Activated naive CD4-positive, alpha-beta T cell treated with anti-CD3 and anti-CD28 coated beads, Interleukin-2, amount 50 U/mL, for 24 hours (primary cell): ENCODE results near the gene UBN1.
"Not testable (repeated sequence)": the region's sequence is repeated elsewhere in the genome, so short reads cannot be mapped to it uniquely, and the experiment has no call there.

Experiments used
- H3K27ac Mint-ChIP-seq: one replicate; pipeline ENCODE4 v1.8.0; 2021; ENCODE audit warnings: mild to moderate bottlenecking, mixed read lengths
- H3K27me3 Mint-ChIP-seq: one replicate; pipeline ENCODE4 v1.8.0; 2021; ENCODE audit warnings: mixed read lengths
- H3K36me3 Mint-ChIP-seq: one replicate; pipeline ENCODE4 v1.8.0; 2021; ENCODE audit warnings: mixed read lengths
- H3K4me1 Mint-ChIP-seq: one replicate; pipeline ENCODE4 v1.8.0; 2021; ENCODE audit warnings: mixed read lengths
- H3K4me3 Mint-ChIP-seq: one replicate; pipeline ENCODE4 v1.8.0; 2021; ENCODE audit warnings: mild to moderate bottlenecking, mixed read lengths
- H3K9me3 Mint-ChIP-seq: one replicate; pipeline ENCODE4 v1.8.0; 2021; ENCODE audit warnings: mixed read lengths

The UBN1 gene

GRCh38 chr16:4884972-4885874 is 37.9 kb downstream of the UBN1 start:
- Mint-ChIP-seq H3K4me3 (no peak overlapping the region), H3K36me3 (peaks cover 20% of the 10 kb centered on the region), H3K27me3 (no peaks in the 10 kb centered on the region), H3K27ac (no peak overlapping the region), H3K9me3 (no peaks in the 10 kb centered on the region), H3K4me1 (no peaks in the 10 kb centered on the region)

GRCh38 chr16:4886151-4886550 is 38.9 kb downstream of the UBN1 start:
- Mint-ChIP-seq H3K36me3 (peaks cover 20% of the 10 kb centered on the region), H3K4me1 (no peaks in the 10 kb centered on the region), H3K9me3 (no peaks in the 10 kb centered on the region), H3K27ac (no peak overlapping the region), H3K27me3 (no peaks in the 10 kb centered on the region), H3K4me3 (no peak overlapping the region)

GRCh38 chr16:4888428-4889135 is 41.3 kb downstream of the UBN1 start:
- H3K9me3 Mint-ChIP-seq = no peaks in the 10 kb centered on the region
- no peak overlapping the region for H3K4me3 Mint-ChIP-seq
- no peaks in the 10 kb centered on the region for H3K4me1 Mint-ChIP-seq
- H3K27ac Mint-ChIP-seq = no peak overlapping the region
- H3K27me3 Mint-ChIP-seq = no peaks in the 10 kb centered on the region
- H3K36me3 Mint-ChIP-seq = peaks cover 17% of the 10 kb centered on the region

GRCh38 chr16:4890026-4890425 is 42.7 kb downstream of the UBN1 start:
- peaks cover 8% of the 10 kb centered on the region for H3K36me3 Mint-ChIP-seq
- no peak overlapping the region for H3K4me3 Mint-ChIP-seq
- no peaks in the 10 kb centered on the region for H3K9me3 Mint-ChIP-seq
- H3K27ac Mint-ChIP-seq = no peak overlapping the region
- no peaks in the 10 kb centered on the region for H3K27me3 Mint-ChIP-seq
- no peaks in the 10 kb centered on the region for H3K4me1 Mint-ChIP-seq

GRCh38 chr16:4890686-4891085 is 43.4 kb downstream of the UBN1 start:
- Mint-ChIP-seq H3K27ac (no peak overlapping the region), H3K36me3 (peaks cover 5% of the 10 kb centered on the region), H3K4me1 (no peaks in the 10 kb centered on the region), H3K9me3 (no peaks in the 10 kb centered on the region), H3K27me3 (no peaks in the 10 kb centered on the region), H3K4me3 (no peak overlapping the region)

- Mint-ChIP-seq H3K9me3 (no peaks in the 10 kb centered on the region), H3K4me1 (no peaks in the 10 kb centered on the region), H3K36me3 (peaks cover under 1% of the 10 kb centered on the region), H3K4me3 (no peak overlapping the region), H3K27me3 (no peaks in the 10 kb centered on the region), H3K27ac (no peak overlapping the region)
Observed at GRCh38 chr16:4891097-4891885, 44.0 kb downstream of the UBN1 start.

- Mint-ChIP-seq H3K9me3 (no peaks in the 10 kb centered on the region), H3K27me3 (no peaks in the 10 kb centered on the region), H3K4me1 (no peaks in the 10 kb centered on the region), H3K36me3 (no peaks in the 10 kb centered on the region), H3K27ac (no peak overlapping the region), H3K4me3 (no peak overlapping the region)
Observed at GRCh38 chr16:4891886-4892216, 44.6 kb downstream of the UBN1 start.

GRCh38 chr16:4892361-4893102 is 45.3 kb downstream of the UBN1 start:
- Mint-ChIP-seq H3K4me3 (no peak overlapping the region), H3K27me3 (no peaks in the 10 kb centered on the region), H3K9me3 (no peaks in the 10 kb centered on the region), H3K36me3 (no peaks in the 10 kb centered on the region), H3K4me1 (no peaks in the 10 kb centered on the region), H3K27ac (no peak overlapping the region)

- H3K4me3 Mint-ChIP-seq = no peak overlapping the region
- H3K4me1 Mint-ChIP-seq = no peaks in the 10 kb centered on the region
- H3K27me3 Mint-ChIP-seq = no peaks in the 10 kb centered on the region
- H3K36me3 Mint-ChIP-seq = no peaks in the 10 kb centered on the region
- H3K9me3 Mint-ChIP-seq = no peaks in the 10 kb centered on the region
- no peak overlapping the region for H3K27ac Mint-ChIP-seq
Observed at GRCh38 chr16:4893103-4893862, 46.0 kb downstream of the UBN1 start.

GRCh38 chr16:4894276-4895150 is 47.2 kb downstream of the UBN1 start:
- Mint-ChIP-seq H3K4me1 (no peaks in the 10 kb centered on the region), H3K36me3 (no peaks in the 10 kb centered on the region), H3K4me3 (no peak overlapping the region), H3K27me3 (no peaks in the 10 kb centered on the region), H3K27ac (no peak overlapping the region), H3K9me3 (no peaks in the 10 kb centered on the region)

GRCh38 chr16:4895366-4895765 is 48.1 kb downstream of the UBN1 start:
- no peaks in the 10 kb centered on the region for H3K9me3 Mint-ChIP-seq
- H3K27me3 Mint-ChIP-seq = no peaks in the 10 kb centered on the region
- H3K27ac Mint-ChIP-seq = no peak overlapping the region
- H3K4me3 Mint-ChIP-seq = no peak overlapping the region
- no peaks in the 10 kb centered on the region for H3K36me3 Mint-ChIP-seq
- H3K4me1 Mint-ChIP-seq = no peaks in the 10 kb centered on the region

GRCh38 chr16:4896761-4897160 is 49.5 kb downstream of the UBN1 start:
- H3K9me3 Mint-ChIP-seq, H3K27ac Mint-ChIP-seq, H3K27me3 Mint-ChIP-seq, H3K4me1 Mint-ChIP-seq, H3K4me3 Mint-ChIP-seq, H3K36me3 Mint-ChIP-seq: not testable (repeated sequence)

GRCh38 chr16:4897328-4897727 is 50.0 kb downstream of the UBN1 start:
- H3K36me3 Mint-ChIP-seq = no peaks in the 10 kb centered on the region
- H3K9me3 Mint-ChIP-seq = no peaks in the 10 kb centered on the region
- H3K4me1 Mint-ChIP-seq = no peaks in the 10 kb centered on the region
- no peaks in the 10 kb centered on the region for H3K27me3 Mint-ChIP-seq
- no peak overlapping the region for H3K4me3 Mint-ChIP-seq
- no peak overlapping the region for H3K27ac Mint-ChIP-seq

GRCh38 chr16:4898811-4899473 is 51.7 kb downstream of the UBN1 start:
- no peaks in the 10 kb centered on the region for H3K4me1 Mint-ChIP-seq
- peaks cover 2% of the 10 kb centered on the region for H3K27me3 Mint-ChIP-seq
- no peaks in the 10 kb centered on the region for H3K9me3 Mint-ChIP-seq
- no peak overlapping the region for H3K27ac Mint-ChIP-seq
- H3K36me3 Mint-ChIP-seq = no peaks in the 10 kb centered on the region
- H3K4me3 Mint-ChIP-seq = no peak overlapping the region
